Medulla oblongata (tissue), 1 donor: ENCODE data around the gene PAGE2B.
"Not testable (repeated sequence)": the region's sequence is repeated elsewhere in the genome, so short reads cannot be mapped to it uniquely, and the experiment has no call there.

Experiments used
- DNase-seq: peaks from one replicate; pipeline ENCODE4 v3.0.0-alpha.2; 2015; ENCODE audit errors: extremely low spot score

PAGE2B gene

GRCh38 chrX:55074851-55075467, at the start of gene PAGE2B:
Gene PAGE2B, plus strand, starts transcription at chrX:55075030. Its CDS starts 1,012 bp downstream, at chrX:55076042.
- DNase-seq: no peak

GRCh38 chrX:55026143-55026542, 48.7 kb upstream of the PAGE2B start:
- no peak for DNase-seq

GRCh38 chrX:55026840-55027239, 48.0 kb upstream of the PAGE2B start:
- DNase-seq: no peak

GRCh38 chrX:55028040-55028439, 46.8 kb upstream of the PAGE2B start:
- DNase-seq: no peak

GRCh38 chrX:55028611-55029010, 46.2 kb upstream of the PAGE2B start:
- DNase-seq: no peak

GRCh38 chrX:55029291-55029690, 45.5 kb upstream of the PAGE2B start:
- no peak for DNase-seq

GRCh38 chrX:55030271-55031205, 44.3 kb upstream of the PAGE2B start, which contains the start of gene ALAS2:
Gene ALAS2, minus strand, starts transcription at chrX:55030977. Its CDS starts 4,977 bp downstream, at chrX:55026000.
- DNase-seq: no peak

- DNase-seq: no peak
These were observed 41.4 kb upstream of the PAGE2B start for GRCh38 chrX:55033429-55033828.

GRCh38 chrX:55039471-55039870, 35.4 kb upstream of the PAGE2B start:
- no peak for DNase-seq

- no peak for DNase-seq
These were observed 33.3 kb upstream of the PAGE2B start for GRCh38 chrX:55041514-55041913.

GRCh38 chrX:55050599-55050998, 24.2 kb upstream of the PAGE2B start:
- not testable (repeated sequence) for DNase-seq

GRCh38 chrX:55056820-55057674, 17.8 kb upstream of the PAGE2B start:
- DNase-seq: peak; percentile 29

GRCh38 chrX:55057675-55058249, 17.1 kb upstream of the PAGE2B start:
- DNase-seq: peak; percentile 57

- not testable (repeated sequence) for DNase-seq
These were observed 7.7 kb upstream of the PAGE2B start for GRCh38 chrX:55067180-55067579.

- no peak for DNase-seq
These were observed 2.5 kb upstream of the PAGE2B start for GRCh38 chrX:55072286-55072685.

GRCh38 chrX:55088795-55089489, 14.1 kb downstream of the PAGE2B start, which contains the start of gene PAGE2:
Gene PAGE2, plus strand, starts transcription at chrX:55089018. Its CDS starts 1,003 bp downstream, at chrX:55090021.
- no peak for DNase-seq

- DNase-seq: no peak
These were observed 23.9 kb downstream of the PAGE2B start for GRCh38 chrX:55098691-55099090.

GRCh38 chrX:55099162-55099561, 24.3 kb downstream of the PAGE2B start:
- DNase-seq: no peak

- no peak for DNase-seq
These were observed 27.9 kb downstream of the PAGE2B start for GRCh38 chrX:55102754-55103153.

GRCh38 chrX:55107262-55107661, 32.4 kb downstream of the PAGE2B start:
- no peak for DNase-seq

- DNase-seq: no peak
These were observed 33.1 kb downstream of the PAGE2B start for GRCh38 chrX:55107911-55108310.
